HCT116 (cell line): Measurements from ENCODE around the gene SVIL. TPM values are rescaled to one million over a fixed set of nuclear protein-coding genes. Genes with fewer than 3 reads are reported as not detected.
A peak's percentile ranks its signal among the peaks of the same experiment; 100 is the strongest.

Experiments used
- ATAC-seq: fragments of 200-7000 bp; cut with Tn5 transposase; 2 replicates; pipeline ENCODE4 v1.9.1; 2020; ENCODE audit warnings: mild to moderate bottlenecking, moderate library complexity
- BruUV-seq: library from RNA; stranded (reverse); fragments of 400-500 nt; replicated peaks from 2 replicates; lab custom pipeline; 2021; lab: Mats Ljungman, UMichigan
- CTCF ChIA-PET: fragments of 300-600 bp; sonication (Branson Sonifier 250); formaldehyde crosslinking; loops from one replicate; lab custom pipeline; 2021; ENCODE audit warnings: antibody characterized with exemption; lab: Charles Lee
- POLR2A ChIA-PET: fragments of 300-600, 350-600 bp; sonication (Branson Sonifier 250); formaldehyde crosslinking; loops from one replicate; lab custom pipeline; 2021; ENCODE audit warnings: antibody characterized with exemption; lab: Charles Lee
- RAD21 ChIA-PET, 2 experiments: fragments of 300-600 bp; sonication (Branson Sonifier 250); formaldehyde crosslinking; loops; one replicate each; lab custom pipeline; 2023; ENCODE audit warnings: low total read pairs in 2 of 2; ENCODE audit not compliant: uncharacterized antibody in 2 of 2, unreplicated experiment in 2 of 2, low non-redundant PET in 1 of 2; lab: Charles Lee
- DNase-seq: peaks from one replicate; pipeline ENCODE4 v3.0.0-alpha.2; 2010; ENCODE audit warnings: low read depth, low spot score
- H2AFZ ChIP-seq: fragments of 200-600 bp; shearing (Covaris generic), sonication (generic); 2 replicates; pipeline ENCODE4 v1.6.1; 2017; ENCODE audit warnings: low read depth, mixed run types, mixed read lengths, antibody characterized with exemption, low read length; ENCODE audit not compliant: poor library complexity, severe bottlenecking
- H3K27ac ChIP-seq: 2 replicates; pipeline ENCODE4 v1.5.1; 2012; ENCODE audit warnings: low read depth, low read length
- H3K27me3 ChIP-seq: fragments of 200-600 bp; sonication (generic); 2 replicates; pipeline ENCODE4 v1.6.1; 2016; ENCODE audit warnings: mixed run types, low read length, mixed read lengths; ENCODE audit not compliant: insufficient read depth
- H3K36me3 ChIP-seq, 2 experiments: fragments of 200-500 bp in 1 of 2; fragments of 200-600 bp in 1 of 2; sonication (Bioruptor generic) in 1 of 2; sonication (generic) in 1 of 2; 2 replicates each; pipeline versions ENCODE4 v1.5.1 to v1.6.1; 2014 to 2016; ENCODE audit warnings: low read length in 2 of 2, inconsistent platforms in 1 of 2, mixed read lengths in 1 of 2, mixed run types in 1 of 2; ENCODE audit not compliant: insufficient read depth in 2 of 2, control insufficient read depth in 1 of 2
- H3K4me1 ChIP-seq, 2 experiments: fragments of 200-600 bp in 1 of 2; sonication (generic) in 1 of 2; 2 replicates each; pipeline versions ENCODE4 v1.5.1 to v1.6.1; 2012 to 2017; ENCODE audit warnings: low read length in 2 of 2, inconsistent platforms in 1 of 2, mild to moderate bottlenecking in 1 of 2, mixed read lengths in 1 of 2, mixed run types in 1 of 2, moderate library complexity in 1 of 2; ENCODE audit not compliant: insufficient read depth in 2 of 2, control insufficient read depth in 1 of 2
- H3K4me2 ChIP-seq: fragments of 200-600 bp; sonication (generic); 2 replicates; pipeline ENCODE4 v1.6.1; 2017; ENCODE audit warnings: mixed run types, low read length, mixed read lengths
- H3K4me3 ChIP-seq, 2 experiments: fragments of 200-600 bp in 1 of 2; sonication (generic) in 1 of 2; replicated peaks in 1 of 2; 2 replicates each; pipeline ENCODE4 v1.5.1; 2011 to 2016; ENCODE audit warnings: low read length in 2 of 2, control low read depth in 1 of 2, low read depth in 1 of 2, mild to moderate bottlenecking in 1 of 2, mixed read lengths in 1 of 2, mixed run types in 1 of 2
- H3K79me2 ChIP-seq: fragments of 200-600 bp; sonication (generic); 2 replicates; pipeline ENCODE4 v1.6.1; 2017; ENCODE audit warnings: mild to moderate bottlenecking, mixed run types, low read length, moderate library complexity, mixed read lengths; ENCODE audit not compliant: insufficient read depth
- H3K9ac ChIP-seq: fragments of 200-600 bp; sonication (generic); 2 replicates; pipeline ENCODE4 v1.6.1; 2016; ENCODE audit warnings: low read length, mixed read lengths
- H3K9me2 ChIP-seq: fragments of 200-600 bp; sonication (generic), shearing (Covaris generic); 2 replicates; pipeline ENCODE4 v1.6.1; 2017; ENCODE audit warnings: mixed run types, mild to moderate bottlenecking, moderate library complexity; ENCODE audit not compliant: insufficient read depth
- H3K9me3 ChIP-seq, 2 experiments: fragments of 200-500 bp in 1 of 2; fragments of 200-600 bp in 1 of 2; sonication (Bioruptor generic) in 1 of 2; sonication (generic) in 1 of 2; 2 replicates each; pipeline ENCODE4 v1.6.1; 2014 to 2017; ENCODE audit warnings: low read length in 2 of 2, mixed read lengths in 2 of 2, inconsistent platforms in 1 of 2, low read depth in 1 of 2, mild to moderate bottlenecking in 1 of 2, mixed run types in 1 of 2, moderate library complexity in 1 of 2; ENCODE audit not compliant: control insufficient read depth in 1 of 2, insufficient read depth in 1 of 2
- H4K20me1 ChIP-seq: fragments of 200-600 bp; sonication (generic), shearing (Covaris generic); 2 replicates; pipeline ENCODE4 v1.6.1; 2017; ENCODE audit warnings: mixed run types, mild to moderate bottlenecking, moderate library complexity; ENCODE audit not compliant: insufficient read depth
- CBX3 ChIP-seq: IDR thresholded peaks from 2 replicates; pipeline ENCODE4 v1.6.1; 2012; ENCODE audit warnings: low read depth
- FOSL1 ChIP-seq: IDR thresholded peaks from 2 replicates; pipeline ENCODE4 v1.6.1; 2012; ENCODE audit warnings: low read depth
- JUND ChIP-seq: IDR thresholded peaks from 2 replicates; pipeline ENCODE4 v1.6.1; 2012
- SIN3A ChIP-seq: IDR thresholded peaks from 2 replicates; pipeline ENCODE4 v1.6.1; 2012; ENCODE audit warnings: low read depth
- SP1 ChIP-seq: IDR thresholded peaks from 2 replicates; pipeline ENCODE4 v1.6.1; 2012; ENCODE audit warnings: low read depth
- YY1 ChIP-seq: IDR thresholded peaks from 2 replicates; pipeline ENCODE4 v1.6.1; 2011; ENCODE audit warnings: low read length, low read depth, moderate library complexity, mild to moderate bottlenecking; ENCODE audit not compliant: insufficient replicate concordance; ENCODE audit errors: extremely low read depth
- ZFX ChIP-seq: fragments of 450-650 bp; IDR thresholded peaks from 2 replicates; pipeline ENCODE4 v1.6.1; 2017
- intact Hi-C: fragments of 100-400 bp; cut with micrococcal nuclease; formaldehyde crosslinking; loops from 2 replicates; pipeline ENCODE4 v1.10.0; 2022
- total RNA-seq: library from RNA; stranded (reverse); gene quantifications from one replicate; pipeline ENCODE4 v1.2.1, GENCODE V29; 2021; ENCODE audit not compliant: unreplicated experiment
- TF ChIP-seq, protein P1 (sequence below): IDR thresholded peaks from 2 replicates; pipeline ENCODE4 v1.6.1; 2012

The SVIL gene
- total RNA-seq, 1 experiment from 2014 or later = 27.0 TPM

DNA sequence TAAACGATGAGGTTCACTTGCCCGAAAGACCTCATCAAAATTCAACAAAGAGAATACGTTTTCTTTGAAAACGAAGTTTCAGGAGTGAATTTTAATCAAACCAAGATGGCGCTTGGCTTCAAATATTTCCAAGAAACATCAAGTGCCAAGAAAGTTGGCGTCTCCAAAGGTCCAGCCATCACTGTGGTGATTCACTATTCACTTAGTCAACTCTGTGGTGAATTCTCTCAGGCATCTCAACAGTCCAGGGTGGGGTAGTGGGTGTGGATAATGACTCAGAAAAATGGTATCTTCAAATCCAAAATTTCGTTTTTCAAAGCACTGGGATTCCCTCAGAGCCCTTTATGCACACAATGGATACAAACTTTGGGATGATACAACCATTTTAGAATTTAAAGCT is 133.1 kb downstream of the SVIL start:
- BruUV-seq = no TSS peak
- intact Hi-C loops = no loop called here
- Histone ChIP-seq H3K4me1 (peaks cover 4 to 14% of the 10 kb centered on the region in 2 experiments; a peak in 3 of 4 replicates), H3K27me3 (no peaks in the 10 kb centered on the region), H3K4me3 (no peak overlapping the region), H3K9me3 (no peaks in the 10 kb centered on the region), H4K20me1 (no peaks in the 10 kb centered on the region), H3K9me2 (no peaks in the 10 kb centered on the region), H3K27ac (no peak overlapping the region), H2AFZ (no peak overlapping the region), H3K9ac (no peak overlapping the region), H3K36me3 (no peaks in the 10 kb centered on the region), H3K79me2 (no peaks in the 10 kb centered on the region), H3K4me2 (peak overlapping the region; percentile 55)
- DNase-seq (peak; percentile 59), ATAC-seq (peak; percentile 88)
- POLR2A ChIA-PET = no interaction called here
- RAD21 ChIA-PET = no interaction called here
- no peak for TF ChIP-seq SIN3A
- TF ChIP-seq CBX3 = peak; percentile 29; the same call in 1 of the 2 replicates
- 0 out of 2 replicates have a peak, but pooled peaks have one; percentile 35 for TF ChIP-seq FOSL1
- no peak for TF ChIP-seq ZFX
- TF ChIP-seq, protein P1, sequence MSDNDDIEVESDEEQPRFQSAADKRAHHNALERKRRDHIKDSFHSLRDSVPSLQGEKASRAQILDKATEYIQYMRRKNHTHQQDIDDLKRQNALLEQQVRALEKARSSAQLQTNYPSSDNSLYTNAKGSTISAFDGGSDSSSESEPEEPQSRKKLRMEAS = no peak
- 0 out of 2 replicates have a peak, but pooled peaks have one; percentile 20 for TF ChIP-seq JUND
- TF ChIP-seq YY1 = no peak
- CTCF ChIA-PET = interaction anchor here (1.0 to 3.2 kb wide), 2 partner anchors 11 to 16 kb away, joined by 6 to 14 read pairs; no protein-coding TSS in a partner anchor

DNA sequence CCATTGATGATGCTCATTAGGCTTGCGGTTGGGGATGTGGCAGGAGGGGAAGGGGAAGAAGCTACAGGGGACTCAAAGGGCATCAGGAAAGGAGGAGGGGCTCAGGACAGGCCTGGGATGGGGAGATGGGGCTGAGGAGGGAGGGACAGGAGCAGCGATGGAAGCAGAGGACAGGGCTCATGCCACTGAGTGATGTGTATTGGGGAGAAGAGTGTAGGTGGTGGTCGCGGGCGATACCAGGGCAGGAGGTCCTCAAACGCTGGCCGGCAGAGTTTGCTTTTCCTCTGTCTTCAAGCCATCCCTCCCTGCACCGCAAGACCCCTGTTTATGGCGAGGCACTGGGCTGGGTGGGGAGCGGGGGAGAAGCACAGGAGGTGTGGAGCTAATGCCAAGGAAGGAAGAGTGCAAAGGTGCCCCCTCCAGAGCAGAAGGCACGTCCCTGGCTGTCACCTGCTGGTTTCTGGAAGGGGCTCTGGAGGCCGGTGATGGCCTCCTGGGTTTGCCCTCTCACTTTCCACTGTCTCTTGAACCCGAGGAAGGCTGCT is 134.7 kb downstream of the SVIL start:
- intact Hi-C loops = no loop called here
- ChIA-PET CTCF (no interaction called here), RAD21 (no interaction called here), POLR2A (no interaction called here)
- Histone ChIP-seq H3K36me3 (no peaks in the 10 kb centered on the region), H3K27ac (no peak overlapping the region), H3K9ac (no peak overlapping the region), H3K9me3 (no peaks in the 10 kb centered on the region), H3K27me3 (no peaks in the 10 kb centered on the region), H3K4me2 (no peak overlapping the region), H2AFZ (no peak overlapping the region), H3K4me3 (no peak overlapping the region), H3K9me2 (no peaks in the 10 kb centered on the region), H3K79me2 (no peaks in the 10 kb centered on the region), H4K20me1 (no peaks in the 10 kb centered on the region), H3K4me1 (peaks cover 4 to 14% of the 10 kb centered on the region in 2 experiments; a peak in 3 of 4 replicates)
- TF ChIP-seq SP1 = no peak
- BruUV-seq = no TSS peak
- no peak for ATAC-seq
- no peak for DNase-seq
